Retinal pigment epithelial cell (primary cell): ENCODE results near the gene LATS2.
A peak's percentile ranks its signal among the peaks of the same experiment; 100 is the strongest.

Experiments
- DNase-seq: peaks from one replicate; pipeline ENCODE4 v3.0.0-alpha.2; 2010; ENCODE audit warnings: low read depth
- H3K4me3 ChIP-seq: 2 replicates; pipeline ENCODE4 v1.5.1; 2011; ENCODE audit warnings: mild to moderate bottlenecking, low read length, control low read depth, moderate library complexity
- CTCF ChIP-seq: conservative IDR thresholded peaks from 2 replicates; pipeline ENCODE4 v1.5.1; 2011; ENCODE audit warnings: low read depth, low read length, control low read depth, inconsistent platforms

The LATS2 gene

GRCh38 chr13:21039097-21039800 is 22.1 kb downstream of the LATS2 start:
- DNase-seq, result no peak
- no peak overlapping the region for H3K4me3 ChIP-seq
- no peak for TF ChIP-seq CTCF

- no peak for TF ChIP-seq CTCF
- no peak for DNase-seq
Observed at GRCh38 chr13:21037656-21038055, 23.7 kb downstream of the LATS2 start.

DNA sequence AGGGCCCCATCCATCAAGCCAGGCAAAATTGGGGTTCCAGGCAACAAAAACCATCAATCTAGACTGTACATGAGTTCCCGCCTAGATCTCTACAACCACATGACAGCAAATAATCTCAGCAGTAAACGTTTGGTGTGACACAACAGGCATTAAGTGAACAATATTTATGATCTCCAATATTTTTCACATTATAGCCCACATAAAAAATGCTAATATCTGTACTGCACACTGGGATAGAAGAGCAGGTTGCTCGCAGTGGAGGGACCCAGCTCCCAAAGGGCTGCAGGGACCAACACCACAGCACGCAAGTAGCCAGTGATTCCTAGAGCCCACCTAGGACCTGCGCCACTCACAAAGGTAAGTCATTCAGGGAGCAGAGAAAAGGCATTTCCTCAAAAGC is 25.9 kb downstream of the LATS2 start:
- DNase-seq, result no peak
- no peak overlapping the region for H3K4me3 ChIP-seq
- TF ChIP-seq CTCF, result no peak

More at GRCh38 chr13:21037656-21038055, 23.7 kb downstream of the LATS2 start:
- H3K4me3 ChIP-seq, result no peak overlapping the region

DNA sequence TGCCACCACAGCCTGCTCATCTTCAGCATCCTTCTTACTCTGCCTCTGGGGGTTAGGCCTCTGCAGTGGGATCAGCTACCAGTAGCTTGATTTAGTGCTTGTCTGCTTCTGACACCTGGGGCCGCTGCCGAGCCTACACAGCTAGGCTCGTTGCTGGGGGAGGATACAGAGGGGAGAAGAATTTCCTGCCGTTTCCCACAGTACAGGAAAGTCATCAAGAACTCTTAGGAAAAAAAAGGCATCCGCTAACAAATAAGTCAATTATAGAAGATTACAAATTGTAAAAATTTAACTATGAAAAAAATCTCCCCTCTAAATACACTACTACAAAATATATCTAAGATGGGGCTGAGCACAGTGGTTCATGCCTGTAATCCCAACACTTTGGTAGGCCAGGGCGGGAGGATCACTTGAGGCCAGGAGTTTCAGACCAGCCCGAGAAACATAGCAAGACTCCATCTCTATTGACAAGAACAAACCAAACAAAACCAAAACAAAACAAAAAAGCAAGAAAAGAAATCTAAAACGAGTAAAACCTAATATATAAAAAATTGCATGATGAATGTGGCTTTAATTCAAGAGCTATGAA is 26.7 kb downstream of the LATS2 start:
- DNase-seq, result no peak
- no peak overlapping the region for H3K4me3 ChIP-seq
- TF ChIP-seq CTCF, result peak; percentile 41

GRCh38 chr13:21033856-21034602 is 27.4 kb downstream of the LATS2 start:
- TF ChIP-seq CTCF, result no peak
- peak; percentile 73 for DNase-seq
- no peak overlapping the region for H3K4me3 ChIP-seq

GRCh38 chr13:21033212-21033840 is 28.1 kb downstream of the LATS2 start:
- H3K4me3 ChIP-seq, result no peak overlapping the region
- DNase-seq, result peak; percentile 43
- TF ChIP-seq CTCF, result no peak
